Measurements from ENCODE around the gene FAM219B. TPM values are rescaled to one million over a fixed set of nuclear protein-coding genes. Genes with fewer than 3 reads are reported as not detected.

Gene FAM219B
- total and polyA plus RNA-seq, 2 of the 4 experiments (the other 2 are of a cell fraction) = 24.9 to 48.7 TPM

GRCh38 chr15:74872702-74873035 lies 34.0 kb downstream of the FAM219B start:
- Histone ChIP-seq H3K56ac (ENCODE audit: extremely low read depth, insufficient read depth, low read length) (no peak overlapping the region), H4K8ac (ENCODE audit: low read depth in 2 of 2, low read length in 2 of 2) (peak overlapping the region; percentile 71 to 95; a peak in 3 of 4 replicates), H3K14ac (replicated peaks; ENCODE audit: low read depth, low read length) (peak overlapping the region; percentile 33; the same call in 1 of the 2 replicates), H3K4me3 (ENCODE audit: insufficient read depth, low read depth, low read length) (peak overlapping the region; percentile 80), H3K9me1 (ENCODE audit: insufficient read depth, low read length) (peaks cover 27% of the 10 kb centered on the region), H4K91ac (ENCODE audit: insufficient read depth, low read depth, low read length) (no peak overlapping the region), H3K27ac (ENCODE audit: insufficient read depth, low read length) (no peak overlapping the region; the same call in 1 of the 2 replicates), H3K27me3 (ENCODE audit: control insufficient read depth, insufficient read depth, low read length) (no peaks in the 10 kb centered on the region), H3K9me3 (ENCODE audit: control insufficient read depth, insufficient read depth, low read length) (no peaks in the 10 kb centered on the region), H2BK5ac (ENCODE audit: low read depth, low read length, poor library complexity, severe bottlenecking) (no peak overlapping the region), H3K4me2 (ENCODE audit: low read depth, low read length) (peak overlapping the region; percentile 83), H3K4ac (ENCODE audit: low read depth, low read length) (peak overlapping the region; percentile 63; the same call in 1 of the 2 replicates), H3K23ac (ENCODE audit: low read depth, low read length) (no peak overlapping the region), H2BK120ac (ENCODE audit: low read depth, low read length) (no peak overlapping the region), H2AK9ac (replicated peaks; ENCODE audit: low read depth, low read length, poor library complexity) (peak overlapping the region; percentile 98), H3K9ac (ENCODE audit: low read depth, low read length) (peak overlapping the region; percentile 23; the same call in 1 of the 2 replicates), H3K18ac (ENCODE audit: low read depth, low read length) (no peak overlapping the region), H2AK5ac (ENCODE audit: low read depth, low read length) (peak overlapping the region; percentile 92), H4K20me1 (ENCODE audit: insufficient read depth, low read length) (peaks cover 44% of the 10 kb centered on the region), H3K36me3 (ENCODE audit: control insufficient read depth, insufficient read depth, low read length) (peaks cover 2% of the 10 kb centered on the region), H3K79me1 (ENCODE audit: low read depth in 1 of 2, low read length in 2 of 2) (peaks cover 13 to 57% of the 10 kb centered on the region in 2 experiments; a peak in 3 of 4 replicates), H2BK15ac (ENCODE audit: low read depth, low read length) (no peak overlapping the region), H2AFZ (replicated peaks; ENCODE audit: low read length, poor library complexity) (peak overlapping the region; percentile 98), H3K4me1 (ENCODE audit: control insufficient read depth, insufficient read depth, low read length) (peaks cover 15% of the 10 kb centered on the region), H4K5ac (ENCODE audit: low read depth, low read length) (no peak overlapping the region), H2BK20ac (ENCODE audit: low read depth, low read length) (no peak overlapping the region)
- DNase-seq = no peak
- BruUV-seq (replicated peaks) = no TSS peak
- intact Hi-C loops (cut with micrococcal nuclease) = no loop called here
- in situ Hi-C loops (cut with MboI; ENCODE audit: low sequenced_read_pairs) = no loop called here
- dilution Hi-C loops (cut with HindIII; ENCODE audit: low sequenced_read_pairs, unreplicated experiment) = no loop called here
- TF ChIP-seq MAFK (IDR thresholded peaks at IDR 0.05; ENCODE audit: low read depth, low read length) (no peak), MAZ (IDR thresholded peaks at IDR 0.05; ENCODE audit: borderline replicate concordance, low read depth, low read length) (no peak), CEBPB (IDR thresholded peaks at IDR 0.05; ENCODE audit: low read depth, low read length) (no peak), FOS (IDR thresholded peaks at IDR 0.05; ENCODE audit: low read depth, low read length) (no peak), MXI1 (IDR thresholded peaks at IDR 0.05; ENCODE audit: borderline replicate concordance, low read depth, low read length) (no peak), RAD21 (IDR thresholded peaks at IDR 0.05; ENCODE audit: low read length) (no peak), BHLHE40 (IDR thresholded peaks at IDR 0.05; ENCODE audit: low read depth, low read length) (no peak), RCOR1 (IDR thresholded peaks at IDR 0.05; ENCODE audit: insufficient replicate concordance, low read length) (no peak), POLR2A (IDR thresholded peaks at IDR 0.05; ENCODE audit: low read depth, low read length) (no peak), USF2 (IDR thresholded peaks at IDR 0.05; ENCODE audit: low read depth, low read length) (no peak), CHD1 (IDR thresholded peaks at IDR 0.05; ENCODE audit: low read depth, low read length) (no peak), NFE2L2 (IDR thresholded peaks at IDR 0.05; ENCODE audit: low read depth, low read length) (no peak), ELK1 (IDR thresholded peaks at IDR 0.05; ENCODE audit: borderline replicate concordance, low read depth, low read length) (no peak)
- ATAC-seq (ENCODE audit: low read depth) = no peak
- POLR2A ChIA-PET (ENCODE audit: unreplicated experiment) = interaction anchor here (1.0 kb wide), 1 partner anchor 66 kb away, joined by 4 read pairs; no protein-coding TSS in a partner anchor
- CTCF ChIA-PET = interaction anchor here (0.6 kb wide), 1 partner anchor 23 kb away, joined by 3 read pairs; no protein-coding TSS in a partner anchor
- 0% methylated on average over 1 of the region's 11 CpGs; no CpG with 5 or more reads in 1 of the 2 experiments for WGBS, 2 experiments (ENCODE audit: extremely low coverage in 2 of 2, insufficient read length in 1 of 2)
